Karpas-422 (cell line): ENCODE results near the gene ZFAND3. TPM values are rescaled to one million over a fixed set of nuclear protein-coding genes. Genes with fewer than 3 reads are reported as not detected.

Experiments
- DNase-seq: peaks from one replicate; pipeline ENCODE4 v3.0.0-alpha.2; 2015
- H2AFZ ChIP-seq: fragments of 200-600 bp; sonication (generic); 2 replicates; pipeline ENCODE4 v1.6.1; 2014; ENCODE audit warnings: antibody characterized with exemption, low read length, mixed read lengths
- H3K27ac ChIP-seq: fragments of 200-600 bp; sonication (generic); 2 replicates; pipeline ENCODE4 v1.5.1; 2014; ENCODE audit warnings: mild to moderate bottlenecking, low read length, moderate library complexity
- H3K27me3 ChIP-seq: fragments of 200-600 bp; sonication (generic); 2 replicates; pipeline ENCODE4 v1.6.1; 2014; ENCODE audit warnings: low read length, mixed read lengths
- H3K36me3 ChIP-seq: fragments of 200-600 bp; sonication (generic); 2 replicates; pipeline ENCODE4 v1.6.1; 2014; ENCODE audit warnings: low read length, mixed read lengths; ENCODE audit not compliant: insufficient read depth
- H3K4me1 ChIP-seq: fragments of 200-600 bp; sonication (generic); 2 replicates; pipeline ENCODE4 v1.6.1; 2014; ENCODE audit warnings: mild to moderate bottlenecking, low read length, mixed read lengths
- H3K4me2 ChIP-seq: fragments of 200-600 bp; sonication (generic); 2 replicates; pipeline ENCODE4 v1.6.1; 2014; ENCODE audit warnings: low read length, low read depth, mild to moderate bottlenecking; ENCODE audit not compliant: poor library complexity, severe bottlenecking
- H3K4me3 ChIP-seq: fragments of 200-600 bp; sonication (generic); 2 replicates; pipeline ENCODE4 v1.5.1; 2014; ENCODE audit warnings: mild to moderate bottlenecking, antibody characterized with exemption, low read length, mixed read lengths
- H3K79me2 ChIP-seq: fragments of 200-600 bp; sonication (generic); 2 replicates; pipeline ENCODE4 v1.6.1; 2014; ENCODE audit warnings: mild to moderate bottlenecking, low read length, mixed read lengths
- H3K9ac ChIP-seq: fragments of 200-600 bp; sonication (generic); 2 replicates; pipeline ENCODE4 v1.6.0; 2014; ENCODE audit warnings: low read length
- H3K9me2 ChIP-seq: fragments of 200-600 bp; sonication (generic), shearing (Covaris generic); replicated peaks from 2 replicates; pipeline ENCODE4 v1.6.0; 2014; ENCODE audit warnings: mild to moderate bottlenecking, low read length, moderate library complexity; ENCODE audit not compliant: insufficient read depth
- H3K9me3 ChIP-seq: fragments of 300-700, 200-600 bp; sonication (generic); 2 replicates; pipeline ENCODE4 v1.6.1; 2014; ENCODE audit warnings: low read length, mixed read lengths
- H4K20me1 ChIP-seq: fragments of 200-600 bp; sonication (generic); 2 replicates; pipeline ENCODE4 v1.6.1; 2014; ENCODE audit warnings: mild to moderate bottlenecking, antibody characterized with exemption, low read length, low read depth; ENCODE audit not compliant: insufficient read depth
- total RNA-seq: library from RNA; depleted of rRNA; stranded (reverse); fragments of >200 nt; shearing (Covaris generic); gene quantifications from 2 replicates; pipeline ENCODE4 v1.2.3, GENCODE V29; 2014; ENCODE audit warnings: low replicate concordance

The ZFAND3 gene
- total RNA-seq, 1 experiment from 2014 or later, result 4.0 TPM

DNA sequence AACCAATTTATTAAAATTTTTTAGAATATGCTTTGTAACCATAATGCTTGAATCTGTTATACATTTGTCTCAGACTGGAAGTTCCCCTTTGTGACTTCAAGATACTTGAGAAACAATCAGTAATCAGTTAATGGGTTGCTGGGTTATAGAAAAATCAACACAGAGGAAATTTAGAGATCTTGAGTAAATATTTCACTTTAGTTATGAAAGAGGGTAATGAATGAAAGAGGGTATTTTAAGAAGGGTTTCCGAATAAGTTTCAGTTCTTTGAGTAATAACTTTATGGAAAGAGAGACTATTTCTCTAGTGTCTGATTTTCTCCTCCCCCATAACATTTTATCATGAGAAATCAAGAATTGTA lies 21.4 kb downstream of the ZFAND3 start:
- no peak overlapping the region for H3K4me2 ChIP-seq
- no peaks in the 10 kb centered on the region for H3K27me3 ChIP-seq
- H4K20me1 ChIP-seq, result peaks cover 38% of the 10 kb centered on the region
- no peaks in the 10 kb centered on the region for H3K9me2 ChIP-seq
- H3K9ac ChIP-seq, result no peak overlapping the region
- no peaks in the 10 kb centered on the region for H3K4me1 ChIP-seq
- H3K4me3 ChIP-seq, result no peak overlapping the region
- DNase-seq, result no peak
- no peak overlapping the region for H3K27ac ChIP-seq
- 0 out of 2 replicates have a peak, but pooled peaks cover 4% of the 10 kb centered on the region for H3K79me2 ChIP-seq
- no peaks in the 10 kb centered on the region for H3K9me3 ChIP-seq
- H3K36me3 ChIP-seq, result no peaks in the 10 kb centered on the region
- no peak overlapping the region for H2AFZ ChIP-seq

DNA sequence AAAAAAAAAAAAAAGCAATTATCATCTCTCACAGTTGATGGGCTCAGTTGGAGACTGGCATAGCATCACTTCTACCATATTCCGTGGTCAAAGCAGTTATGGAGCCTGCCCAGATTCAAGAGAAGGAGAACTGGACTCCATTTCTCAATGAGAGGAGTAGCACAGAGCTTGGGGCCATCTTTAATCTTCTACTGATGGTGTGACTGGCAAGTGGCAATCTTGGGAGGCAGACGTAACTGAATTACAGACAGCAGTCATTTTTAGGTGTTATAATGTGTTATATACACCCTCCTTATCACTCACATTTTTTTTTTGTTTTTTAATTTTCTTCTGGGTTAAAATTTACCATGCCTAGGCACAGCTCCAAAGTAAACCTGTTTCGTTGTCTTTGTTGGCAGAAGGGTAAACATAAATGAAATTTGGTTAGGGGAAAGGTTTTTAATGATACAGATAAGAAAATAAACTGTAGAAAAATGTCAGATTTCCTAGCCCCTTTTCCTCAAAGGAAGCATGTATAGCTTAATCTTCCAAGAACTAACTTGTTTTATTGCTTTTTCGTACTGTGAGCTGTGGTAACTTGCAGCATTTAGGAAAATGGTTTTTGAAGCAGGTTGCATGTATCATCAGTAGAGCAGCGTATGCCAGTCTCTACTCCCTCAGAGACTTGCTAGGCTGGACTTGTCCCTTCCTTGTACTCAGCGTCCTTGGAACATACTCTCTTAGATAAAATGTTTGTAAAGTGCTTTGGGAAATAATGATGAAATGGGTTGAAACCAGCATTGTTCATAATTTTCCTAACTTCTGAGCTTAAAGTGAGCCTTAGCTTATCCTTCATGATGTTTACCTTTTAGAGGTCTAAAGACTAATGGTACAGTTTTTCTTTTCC lies 25.7 kb downstream of the ZFAND3 start:
- Histone ChIP-seq H3K27ac (no peak overlapping the region), H4K20me1 (peaks cover 62% of the 10 kb centered on the region), H3K9me3 (no peaks in the 10 kb centered on the region), H3K9me2 (no peaks in the 10 kb centered on the region), H3K4me1 (no peaks in the 10 kb centered on the region), H3K9ac (no peak overlapping the region), H3K36me3 (no peaks in the 10 kb centered on the region), H3K79me2 (no peaks in the 10 kb centered on the region), H3K27me3 (no peaks in the 10 kb centered on the region), H3K4me2 (no peak overlapping the region), H2AFZ (no peak overlapping the region), H3K4me3 (no peak overlapping the region)
- no peak for DNase-seq

DNA sequence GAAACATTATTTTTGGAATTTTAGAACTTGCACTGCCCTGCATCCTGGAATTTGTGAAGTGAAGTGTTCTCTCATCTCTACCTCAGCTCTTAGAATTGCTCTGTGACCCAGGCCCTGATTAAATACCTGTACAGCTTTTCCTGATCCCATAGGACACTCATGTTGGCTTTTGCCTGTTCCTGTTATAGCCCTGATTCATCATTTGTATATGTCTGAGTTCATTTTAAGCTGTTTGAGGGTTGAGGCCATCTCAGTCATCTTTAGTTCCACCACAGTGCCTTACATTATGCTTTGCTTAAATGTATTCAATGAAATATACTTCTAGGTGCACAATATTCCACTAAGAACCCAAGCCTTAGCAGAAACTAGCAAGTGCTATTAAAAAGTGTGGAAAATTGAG lies 26.4 kb downstream of the ZFAND3 start:
- H3K9me3 ChIP-seq, result no peaks in the 10 kb centered on the region
- H2AFZ ChIP-seq, result no peak overlapping the region
- no peak overlapping the region for H3K4me2 ChIP-seq
- no peak for DNase-seq
- H4K20me1 ChIP-seq, result peaks cover 65% of the 10 kb centered on the region
- H3K27ac ChIP-seq, result no peak overlapping the region
- no peak overlapping the region for H3K4me3 ChIP-seq
- no peaks in the 10 kb centered on the region for H3K36me3 ChIP-seq
- H3K79me2 ChIP-seq, result no peaks in the 10 kb centered on the region
- no peak overlapping the region for H3K9ac ChIP-seq
- H3K27me3 ChIP-seq, result no peaks in the 10 kb centered on the region
- no peaks in the 10 kb centered on the region for H3K9me2 ChIP-seq
- H3K4me1 ChIP-seq, result no peaks in the 10 kb centered on the region

DNA sequence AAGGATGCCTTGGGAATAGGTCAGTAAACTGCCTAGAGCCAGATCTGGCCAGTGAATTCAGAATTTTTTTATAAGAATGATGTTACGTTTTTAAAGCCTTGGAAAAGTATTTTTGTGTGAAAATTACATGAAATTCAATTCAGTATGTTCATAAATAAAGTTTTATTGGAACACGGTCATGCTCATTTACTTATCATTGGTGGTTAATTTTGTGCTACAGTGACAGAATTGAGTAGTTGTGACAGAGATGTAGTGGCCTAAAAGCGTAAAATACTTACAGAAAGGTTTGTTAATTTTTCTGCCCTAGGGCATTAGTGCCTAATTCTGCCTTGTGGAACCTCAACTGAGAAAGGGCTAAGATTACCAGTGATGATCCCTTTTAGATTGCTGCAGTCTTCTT lies 28.2 kb downstream of the ZFAND3 start:
- Histone ChIP-seq H4K20me1 (peaks cover 68% of the 10 kb centered on the region), H3K9ac (no peak overlapping the region), H3K4me2 (no peak overlapping the region), H3K36me3 (no peaks in the 10 kb centered on the region), H3K79me2 (no peaks in the 10 kb centered on the region), H3K4me1 (no peaks in the 10 kb centered on the region), H3K27me3 (no peaks in the 10 kb centered on the region), H3K4me3 (no peak overlapping the region), H3K9me3 (no peaks in the 10 kb centered on the region), H2AFZ (no peak overlapping the region), H3K27ac (no peak overlapping the region), H3K9me2 (no peaks in the 10 kb centered on the region)
- DNase-seq, result no peak

DNA sequence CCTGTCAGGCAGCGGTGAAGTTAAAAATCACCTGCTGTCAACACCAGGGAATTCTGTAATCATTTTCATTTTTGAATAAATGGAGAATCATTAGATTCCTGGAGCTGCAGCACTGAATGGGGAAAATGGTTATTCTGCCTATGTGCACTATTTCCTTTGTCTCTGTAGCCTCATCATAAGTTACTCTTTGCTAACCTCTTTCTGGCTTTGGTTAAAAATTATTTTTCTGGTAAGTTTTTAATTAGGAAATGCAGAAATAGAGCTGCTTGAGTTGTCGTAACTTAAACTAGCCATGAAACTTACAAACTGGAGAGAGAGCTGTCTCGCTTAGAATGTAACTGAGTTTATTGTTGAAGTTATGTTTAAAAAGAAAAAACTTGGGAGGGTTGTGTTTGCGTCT lies 28.8 kb downstream of the ZFAND3 start:
- Histone ChIP-seq H3K36me3 (no peaks in the 10 kb centered on the region), H3K4me2 (no peak overlapping the region), H3K4me1 (no peaks in the 10 kb centered on the region), H3K27me3 (no peaks in the 10 kb centered on the region), H3K9me2 (no peaks in the 10 kb centered on the region), H3K27ac (no peak overlapping the region), H3K79me2 (no peaks in the 10 kb centered on the region), H3K9me3 (no peaks in the 10 kb centered on the region), H4K20me1 (peaks cover 73% of the 10 kb centered on the region), H3K9ac (no peak overlapping the region), H3K4me3 (no peak overlapping the region), H2AFZ (no peak overlapping the region)
- DNase-seq, result no peak

DNA sequence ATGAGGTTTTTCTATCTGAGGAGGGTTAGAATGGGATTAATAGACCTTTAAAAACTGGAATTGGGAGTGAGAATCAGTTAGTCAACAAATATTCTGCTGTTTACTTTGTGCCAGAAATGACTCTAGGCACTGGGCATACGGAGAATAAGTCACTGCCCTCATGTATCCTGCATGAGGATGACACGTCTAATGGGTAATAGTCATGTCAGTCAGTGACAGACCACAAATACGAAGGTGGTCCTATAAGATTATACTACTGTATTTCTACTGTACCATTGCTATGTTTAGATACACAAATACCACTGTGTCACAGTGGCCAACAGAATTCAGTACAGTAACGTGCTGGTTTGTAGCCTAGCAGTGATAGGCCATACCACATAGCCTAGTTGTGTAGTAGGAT lies 30.7 kb downstream of the ZFAND3 start:
- Histone ChIP-seq H3K9ac (no peak overlapping the region), H3K36me3 (no peaks in the 10 kb centered on the region), H3K4me2 (no peak overlapping the region), H3K4me1 (no peaks in the 10 kb centered on the region), H3K4me3 (no peak overlapping the region), H3K9me2 (no peaks in the 10 kb centered on the region), H3K79me2 (no peaks in the 10 kb centered on the region), H3K9me3 (no peaks in the 10 kb centered on the region), H3K27ac (no peak overlapping the region), H3K27me3 (no peaks in the 10 kb centered on the region), H4K20me1 (peaks cover 73% of the 10 kb centered on the region), H2AFZ (no peak overlapping the region)
- DNase-seq, result no peak

DNA sequence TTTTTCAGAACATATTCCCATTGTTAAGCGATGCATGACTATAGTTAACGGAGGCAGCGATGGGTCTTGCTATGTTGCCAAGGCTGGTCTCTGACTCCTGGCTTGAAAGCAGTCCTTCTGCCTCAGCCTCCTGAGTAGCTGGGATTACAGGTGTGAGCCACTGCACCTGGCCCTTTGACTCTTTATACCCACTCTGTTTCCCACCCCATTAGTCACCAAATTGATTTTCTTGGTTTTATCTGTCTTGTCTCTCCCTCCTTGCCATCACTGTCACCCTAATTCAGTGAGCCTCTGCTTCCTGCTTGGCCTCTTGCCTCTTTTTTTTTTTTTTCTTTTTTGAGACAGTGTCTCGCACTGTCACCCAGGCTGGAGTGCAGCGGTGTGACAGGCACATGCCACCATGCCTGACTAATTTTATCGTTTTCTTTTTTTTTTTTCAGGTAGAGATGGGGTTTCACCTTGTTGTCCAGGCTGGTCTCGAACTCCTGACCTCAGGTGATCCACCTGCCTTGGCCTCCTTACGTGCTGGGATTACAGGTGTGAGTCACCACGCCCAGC lies 31.3 kb downstream of the ZFAND3 start:
- H3K9ac ChIP-seq, result no peak overlapping the region
- H3K9me2 ChIP-seq, result no peaks in the 10 kb centered on the region
- no peak overlapping the region for H3K27ac ChIP-seq
- H3K9me3 ChIP-seq, result no peaks in the 10 kb centered on the region
- no peak overlapping the region for H3K4me2 ChIP-seq
- H3K4me3 ChIP-seq, result no peak overlapping the region
- peaks cover 73% of the 10 kb centered on the region for H4K20me1 ChIP-seq
- H2AFZ ChIP-seq, result no peak overlapping the region
- H3K4me1 ChIP-seq, result no peaks in the 10 kb centered on the region
- H3K27me3 ChIP-seq, result no peaks in the 10 kb centered on the region
- H3K36me3 ChIP-seq, result no peaks in the 10 kb centered on the region
- H3K79me2 ChIP-seq, result no peaks in the 10 kb centered on the region
- no peak for DNase-seq

DNA sequence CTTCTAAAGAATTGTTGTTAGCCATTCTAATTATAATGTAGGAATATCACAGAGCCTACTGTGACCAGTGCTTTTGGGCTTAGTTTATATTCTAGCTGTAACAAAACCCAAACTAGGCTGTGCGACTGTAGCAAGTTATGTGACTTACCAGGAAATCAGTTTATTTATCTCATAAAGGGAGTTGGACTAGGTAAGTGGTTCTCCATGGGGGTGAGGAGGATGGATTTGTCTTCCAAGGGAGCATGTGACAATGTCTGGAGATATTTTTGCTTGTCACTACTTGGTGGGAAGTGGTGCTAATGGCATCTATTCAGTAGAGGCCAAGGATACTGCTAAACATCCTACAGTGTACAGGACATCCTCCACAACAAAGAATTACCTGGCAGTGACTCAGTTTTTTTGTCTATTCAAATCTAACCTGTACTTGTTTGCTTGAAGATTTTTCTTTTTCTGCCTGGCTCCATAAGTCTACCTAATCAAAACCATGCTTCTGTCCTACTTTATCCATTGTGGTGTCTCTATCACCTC lies 32.5 kb downstream of the ZFAND3 start:
- Histone ChIP-seq H3K36me3 (no peaks in the 10 kb centered on the region), H3K79me2 (no peaks in the 10 kb centered on the region), H3K4me3 (no peak overlapping the region), H3K27ac (no peak overlapping the region), H3K27me3 (no peaks in the 10 kb centered on the region), H2AFZ (no peak overlapping the region), H3K9ac (no peak overlapping the region), H3K9me3 (no peaks in the 10 kb centered on the region), H3K4me1 (no peaks in the 10 kb centered on the region), H4K20me1 (peaks cover 70% of the 10 kb centered on the region), H3K9me2 (no peaks in the 10 kb centered on the region), H3K4me2 (no peak overlapping the region)
- DNase-seq, result no peak
